Measurements from ENCODE around the gene SCMH1. TPM values are rescaled to one million over a fixed set of nuclear protein-coding genes. Genes with fewer than 3 reads are reported as not detected.
A peak's percentile ranks its signal among the peaks of the same experiment; 100 is the strongest.

Gene SCMH1
- total and polyA plus RNA-seq, 2 of the 4 experiments (the other 2 are of a cell fraction), result 9.0 to 19.4 TPM

- intact Hi-C loops (cut with micrococcal nuclease), result no loop called here
- no peaks in the 10 kb centered on the region for H3K27me3 ChIP-seq (ENCODE audit: control insufficient read depth, insufficient read depth, low read length)
- H3K14ac ChIP-seq (replicated peaks; ENCODE audit: low read depth, low read length), result no peak overlapping the region
- H3K23ac ChIP-seq (ENCODE audit: low read depth, low read length), result 0 out of 2 replicates have a peak overlapping the region, but pooled peaks have one; percentile 15
- dilution Hi-C loops (cut with HindIII; ENCODE audit: low sequenced_read_pairs, unreplicated experiment), result no loop called here
- H3K9ac ChIP-seq (ENCODE audit: low read depth, low read length), result no peak overlapping the region
- TF ChIP-seq MXI1 (IDR thresholded peaks at IDR 0.05; ENCODE audit: borderline replicate concordance, low read depth, low read length), result no peak
- no peak for TF ChIP-seq RAD21 (IDR thresholded peaks at IDR 0.05; ENCODE audit: low read length)
- no peak for TF ChIP-seq SMC3 (IDR thresholded peaks at IDR 0.05; ENCODE audit: low read depth, low read length)
- TF ChIP-seq CHD1 (IDR thresholded peaks at IDR 0.05; ENCODE audit: low read depth, low read length), result no peak
- TF ChIP-seq RCOR1 (IDR thresholded peaks at IDR 0.05; ENCODE audit: insufficient replicate concordance, low read length), result no peak
- TF ChIP-seq NFE2L2 (IDR thresholded peaks at IDR 0.05; ENCODE audit: low read depth, low read length), result no peak
- TF ChIP-seq POLR2A (IDR thresholded peaks at IDR 0.05; ENCODE audit: low read depth, low read length), result no peak
- TF ChIP-seq CEBPB (IDR thresholded peaks at IDR 0.05; ENCODE audit: low read depth, low read length), result no peak
- no peak for TF ChIP-seq MAZ (IDR thresholded peaks at IDR 0.05; ENCODE audit: borderline replicate concordance, low read depth, low read length)
- no peak for TF ChIP-seq RFX5 (IDR thresholded peaks at IDR 0.05; ENCODE audit: low read depth, low read length)
- no peak for TF ChIP-seq BHLHE40 (IDR thresholded peaks at IDR 0.05; ENCODE audit: low read depth, low read length)
- TF ChIP-seq ELK1 (IDR thresholded peaks at IDR 0.05; ENCODE audit: borderline replicate concordance, low read depth, low read length), result no peak
- TF ChIP-seq FOS (IDR thresholded peaks at IDR 0.05; ENCODE audit: low read depth, low read length), result no peak
- no peak for TF ChIP-seq USF2 (IDR thresholded peaks at IDR 0.05; ENCODE audit: low read depth, low read length)
- TF ChIP-seq CTCF (conservative IDR thresholded peaks at IDR 0.05; ENCODE audit: low read depth, low read length), result no peak
- no peak for TF ChIP-seq MAFK (IDR thresholded peaks at IDR 0.05; ENCODE audit: low read depth, low read length)
- H2AK5ac ChIP-seq (ENCODE audit: low read depth, low read length), result no peak overlapping the region
- peaks cover 25 to 74% of the 10 kb centered on the region in 2 experiments for H3K79me1 ChIP-seq (ENCODE audit: low read depth in 1 of 2, low read length in 2 of 2)
- in situ Hi-C loops (cut with MboI; ENCODE audit: low sequenced_read_pairs), result no loop called here
- peaks cover 30% of the 10 kb centered on the region for H3K4me1 ChIP-seq (ENCODE audit: control insufficient read depth, insufficient read depth, low read length)
- CTCF ChIA-PET, result no interaction called here
- no peaks in the 10 kb centered on the region for H3K9me3 ChIP-seq (ENCODE audit: control insufficient read depth, insufficient read depth, low read length)
- BruUV-seq (replicated peaks), result no TSS peak
- H2BK120ac ChIP-seq (ENCODE audit: low read depth, low read length), result no peak overlapping the region
- no peak overlapping the region for H4K91ac ChIP-seq (ENCODE audit: insufficient read depth, low read depth, low read length)
- H3K9me1 ChIP-seq (ENCODE audit: insufficient read depth, low read length), result peaks cover 16% of the 10 kb centered on the region
- H2BK15ac ChIP-seq (ENCODE audit: low read depth, low read length), result no peak overlapping the region
- no peak overlapping the region for H4K8ac ChIP-seq (ENCODE audit: low read depth in 2 of 2, low read length in 2 of 2)
- peaks cover 39% of the 10 kb centered on the region for H4K20me1 ChIP-seq (ENCODE audit: insufficient read depth, low read length)
- POLR2A ChIA-PET (ENCODE audit: unreplicated experiment), result no interaction called here
- H3K4me3 ChIP-seq (ENCODE audit: insufficient read depth, low read depth, low read length), result no peak overlapping the region
- no CpG with 5 or more reads among the region's 1 CpG for WGBS, 2 experiments (ENCODE audit: extremely low coverage in 2 of 2, insufficient read length in 1 of 2)
- no peak overlapping the region for H3K27ac ChIP-seq (ENCODE audit: insufficient read depth, low read length)
- H3K4me2 ChIP-seq (ENCODE audit: low read depth, low read length), result no peak overlapping the region
- no peak overlapping the region for H3K4ac ChIP-seq (ENCODE audit: low read depth, low read length)
- ATAC-seq (ENCODE audit: low read depth), result no peak
- no peak overlapping the region for H2BK20ac ChIP-seq (ENCODE audit: low read depth, low read length)
- H2AK9ac ChIP-seq (replicated peaks; ENCODE audit: low read depth, low read length, poor library complexity), result no peak overlapping the region
- no peak overlapping the region for H4K5ac ChIP-seq (ENCODE audit: low read depth, low read length)
- no peak overlapping the region for H3K18ac ChIP-seq (ENCODE audit: low read depth, low read length)
- peaks cover 18% of the 10 kb centered on the region for H3K36me3 ChIP-seq (ENCODE audit: control insufficient read depth, insufficient read depth, low read length)
- H2BK5ac ChIP-seq (ENCODE audit: low read depth, low read length, poor library complexity, severe bottlenecking), result peak overlapping the region; percentile 12
- DNase-seq, result no peak
- no peak overlapping the region for H3K56ac ChIP-seq (ENCODE audit: extremely low read depth, insufficient read depth, low read length)
- no peak overlapping the region for H2AFZ ChIP-seq (replicated peaks; ENCODE audit: low read length, poor library complexity)
These were observed 259.4 kb downstream of the SCMH1 start for GRCh38 chr1:40982721-40983120.

Measured in IMR-90 (cell line).